Measurements from ENCODE around the gene LDOC1. TPM values are rescaled to one million over a fixed set of nuclear protein-coding genes. Genes with fewer than 3 reads are reported as not detected.

LDOC1 gene
- total and polyA plus RNA-seq, 2 of the 4 experiments (the other 2 are of a cell fraction) = 5.4 to 52.1 TPM

- H3K27me3 ChIP-seq (ENCODE audit: control insufficient read depth, insufficient read depth, low read length) = no peaks in the 10 kb centered on the region
- no peak overlapping the region for H3K4ac ChIP-seq (ENCODE audit: low read depth, low read length)
- no peak overlapping the region for H3K14ac ChIP-seq (replicated peaks; ENCODE audit: low read depth, low read length)
- dilution Hi-C loops (cut with HindIII; ENCODE audit: low sequenced_read_pairs, unreplicated experiment) (no loop called here), intact Hi-C loops (cut with micrococcal nuclease) (no loop called here), in situ Hi-C loops (cut with MboI; ENCODE audit: low sequenced_read_pairs) (no loop called here)
- H3K9me3 ChIP-seq (ENCODE audit: control insufficient read depth, insufficient read depth, low read length) = no peaks in the 10 kb centered on the region
- WGBS, 2 experiments (ENCODE audit: extremely low coverage in 2 of 2, insufficient read length in 1 of 2) = no CpG with 5 or more reads among the region's 2 CpGs
- TF ChIP-seq SMC3 (IDR thresholded peaks at IDR 0.05; ENCODE audit: low read depth, low read length) (no peak), CTCF (conservative IDR thresholded peaks at IDR 0.05; ENCODE audit: low read depth, low read length) (no peak), RFX5 (IDR thresholded peaks at IDR 0.05; ENCODE audit: low read depth, low read length) (no peak), CHD1 (IDR thresholded peaks at IDR 0.05; ENCODE audit: low read depth, low read length) (no peak), FOS (IDR thresholded peaks at IDR 0.05; ENCODE audit: low read depth, low read length) (no peak)
- H4K5ac ChIP-seq (ENCODE audit: low read depth, low read length) = no peak overlapping the region
- H4K8ac ChIP-seq (ENCODE audit: low read depth in 2 of 2, low read length in 2 of 2) = no peak overlapping the region
- H3K27ac ChIP-seq (ENCODE audit: insufficient read depth, low read length) = no peak overlapping the region
- no peaks in the 10 kb centered on the region for H4K20me1 ChIP-seq (ENCODE audit: insufficient read depth, low read length)
- H3K36me3 ChIP-seq (ENCODE audit: control insufficient read depth, insufficient read depth, low read length) = no peaks in the 10 kb centered on the region
- H3K9ac ChIP-seq (ENCODE audit: low read depth, low read length) = no peak overlapping the region
- H2BK20ac ChIP-seq (ENCODE audit: low read depth, low read length) = no peak overlapping the region
- CTCF ChIA-PET = no interaction called here
- no peak overlapping the region for H2AFZ ChIP-seq (replicated peaks; ENCODE audit: low read length, poor library complexity)
- H3K79me1 ChIP-seq (ENCODE audit: low read depth in 1 of 2, low read length in 2 of 2) = no peaks in the 10 kb centered on the region
- H3K4me2 ChIP-seq (ENCODE audit: low read depth, low read length) = no peak overlapping the region
- no peak overlapping the region for H4K91ac ChIP-seq (ENCODE audit: insufficient read depth, low read depth, low read length)
- H3K18ac ChIP-seq (ENCODE audit: low read depth, low read length) = no peak overlapping the region
- H2BK5ac ChIP-seq (ENCODE audit: low read depth, low read length, poor library complexity, severe bottlenecking) = no peak overlapping the region
- peaks cover 2% of the 10 kb centered on the region; the same call in 1 of the 2 replicates for H3K4me1 ChIP-seq (ENCODE audit: control insufficient read depth, insufficient read depth, low read length)
- no peak overlapping the region for H2BK120ac ChIP-seq (ENCODE audit: low read depth, low read length)
- H3K56ac ChIP-seq (ENCODE audit: extremely low read depth, insufficient read depth, low read length) = no peak overlapping the region
- no peak overlapping the region for H2AK9ac ChIP-seq (replicated peaks; ENCODE audit: low read depth, low read length, poor library complexity)
- no peak overlapping the region for H3K4me3 ChIP-seq (ENCODE audit: insufficient read depth, low read depth, low read length)
- no TSS peak for BruUV-seq (replicated peaks)
- no peak overlapping the region for H2AK5ac ChIP-seq (ENCODE audit: low read depth, low read length)
- H2BK15ac ChIP-seq (ENCODE audit: low read depth, low read length) = no peak overlapping the region
- POLR2A ChIA-PET (ENCODE audit: unreplicated experiment) = no interaction called here
- no peak for DNase-seq
- H3K23ac ChIP-seq (ENCODE audit: low read depth, low read length) = no peak overlapping the region
- H3K9me1 ChIP-seq (ENCODE audit: insufficient read depth, low read length) = no peaks in the 10 kb centered on the region
- 0 out of 2 replicates have a peak, but pooled peaks have one; percentile 21 for ATAC-seq (ENCODE audit: low read depth)
Observed at GRCh38 chrX:141221611-141222010, 44.7 kb upstream of the LDOC1 start.

All from IMR-90 (cell line).